ENCODE data around the gene AGXT2.
"Not testable (repeated sequence)": the region's sequence is repeated elsewhere in the genome, so short reads cannot be mapped to it uniquely, and the experiment has no call there.

GRCh38 chr5:34971655-34972054 is 76.1 kb downstream of the AGXT2 start:
- TF ChIP-seq SP1 (IDR thresholded peaks at IDR 0.05; ENCODE audit: low read depth); CTCF (IDR thresholded peaks at IDR 0.05 in 2 of 3, conservative IDR thresholded peaks at IDR 0.05 in 1 of 3; ENCODE audit: borderline replicate concordance in 1 of 3, insufficient read depth in 1 of 3, low read depth in 2 of 3, low read length in 2 of 3); REST (IDR thresholded peaks at IDR 0.05; ENCODE audit: low read depth); ZFX (IDR thresholded peaks at IDR 0.05); POLR2AphosphoS5 (IDR thresholded peaks at IDR 0.05; ENCODE audit: low read depth, low read length); EZH2phosphoT487 (IDR thresholded peaks at IDR 0.05; ENCODE audit: borderline replicate concordance); POLR2A (IDR thresholded peaks at IDR 0.05; ENCODE audit: borderline replicate concordance, extremely low read depth, insufficient read depth, insufficient read length); EZH2 (IDR thresholded peaks at IDR 0.05); YY1 (IDR thresholded peaks at IDR 0.05; ENCODE audit: extremely low read depth, insufficient replicate concordance, low read depth, low read length); FOSL1 (IDR thresholded peaks at IDR 0.05; ENCODE audit: low read depth): not testable (repeated sequence)

Measured in HCT116 (cell line).